Head of caudate nucleus (tissue), 42 donors: ENCODE data around the gene BCR.

Source experiments
- DNase-seq, 42 donors: peaks; one replicate each; pipeline versions ENCODE4 v3.0.0 to v3.0.0-alpha.2; 2020 to 2021; ENCODE audit warnings: mixed read lengths in 7 of 42
- intact Hi-C: fragments of 100-400 bp; cut with DNase I; formaldehyde crosslinking; loops from one replicate; pipeline ENCODE4 v1.15.0; 2022

Gene BCR

DNA sequence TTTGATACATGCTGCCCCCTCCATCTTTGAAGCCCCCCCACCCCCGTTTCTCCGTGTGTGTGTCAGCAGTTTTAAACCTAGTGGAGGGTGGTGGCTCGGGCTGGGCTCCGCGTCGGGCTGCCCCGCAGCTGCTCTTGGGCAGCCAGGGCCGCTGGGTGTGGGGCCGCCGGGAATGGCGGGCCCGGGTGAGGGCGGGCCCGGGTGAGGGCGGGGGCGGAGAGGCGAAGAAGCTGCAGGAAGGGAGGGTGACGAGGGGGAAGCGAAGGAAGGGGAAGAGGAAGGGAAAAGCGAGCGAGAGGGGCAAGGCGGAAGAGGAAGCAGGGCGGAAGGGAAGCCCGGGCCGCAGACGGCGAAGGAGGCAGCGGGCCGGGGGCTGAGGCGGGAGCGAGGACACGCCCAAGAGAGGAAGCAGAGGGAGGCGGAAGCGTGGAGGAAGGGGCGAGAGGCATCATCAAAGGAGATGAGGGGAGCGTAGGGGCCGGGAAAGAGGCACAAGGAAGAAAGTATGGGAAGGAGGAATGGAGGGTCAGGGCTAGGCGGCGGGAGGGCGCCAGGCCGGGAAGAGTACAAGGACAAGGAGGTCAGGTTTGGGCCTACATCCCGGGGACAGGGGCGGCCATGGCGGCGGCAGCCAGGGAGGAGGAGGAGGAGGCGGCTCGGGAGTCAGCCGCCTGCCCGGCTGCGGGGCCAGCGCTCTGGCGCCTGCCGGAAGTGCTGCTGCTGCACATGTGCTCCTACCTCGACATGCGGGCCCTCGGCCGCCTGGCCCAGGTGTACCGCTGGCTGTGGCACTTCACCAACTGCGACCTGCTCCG lies 82.4 kb downstream of the BCR start:
- intact Hi-C loops: no loop called here
- DNase-seq: peak in 3 of 42 donors; percentile 11 to 39 (median 28)

GRCh38 chr22:23263651-23264555 lies 83.6 kb downstream of the BCR start:
- peak in 3 of 42 donors; percentile 22 to 47 (median 39) for DNase-seq
- intact Hi-C loops: no loop called here

- intact Hi-C loops: no loop called here
- no peak for DNase-seq
Measured at GRCh38 chr22:23264610-23265367, 84.5 kb downstream of the BCR start.

- no peak for DNase-seq
- intact Hi-C loops: no loop called here
Measured at GRCh38 chr22:23265368-23265700, 85.0 kb downstream of the BCR start.

GRCh38 chr22:23266780-23267179 lies 86.5 kb downstream of the BCR start:
- no peak for DNase-seq
- intact Hi-C loops: no loop called here

DNA sequence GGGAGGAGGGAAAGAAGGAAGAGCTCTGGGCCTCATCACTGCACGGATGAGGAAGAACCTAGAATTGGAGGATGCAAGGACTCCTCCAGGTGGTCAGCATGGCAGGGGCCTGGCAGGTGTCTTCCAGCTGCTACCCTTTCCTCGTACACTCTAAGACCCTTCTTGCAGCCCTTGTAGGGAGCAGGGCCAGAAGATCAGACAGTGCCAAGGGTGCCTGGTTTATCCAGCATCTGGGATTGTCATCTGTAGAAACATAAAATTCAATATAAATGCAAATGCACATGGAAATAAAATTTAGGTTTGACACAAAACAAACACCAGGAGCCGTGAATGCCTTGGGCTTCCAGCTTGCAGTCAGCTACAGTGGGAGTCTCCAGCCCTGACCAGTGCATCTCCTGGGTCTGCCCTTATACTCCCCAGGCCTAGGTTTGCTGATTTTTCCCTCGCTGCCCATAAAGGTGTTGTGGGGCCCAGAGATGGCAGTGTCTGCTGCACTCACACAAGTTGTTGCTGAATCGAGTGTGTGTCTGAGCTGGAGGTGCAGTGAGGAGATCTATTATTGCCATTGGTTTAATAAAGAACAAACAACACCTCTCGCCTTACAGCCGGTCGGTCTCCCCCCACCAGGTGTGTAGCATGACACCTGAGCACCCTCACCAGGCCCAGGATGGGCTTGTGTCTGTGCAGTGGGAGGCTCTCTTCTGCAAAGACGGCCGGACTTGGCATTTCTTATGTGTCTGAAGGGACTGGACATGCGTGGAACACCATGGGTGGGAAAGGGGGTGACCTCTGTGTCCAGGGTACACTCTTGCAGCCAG lies 87.1 kb downstream of the BCR start:
- no peak for DNase-seq
- intact Hi-C loops: no loop called here

DNA sequence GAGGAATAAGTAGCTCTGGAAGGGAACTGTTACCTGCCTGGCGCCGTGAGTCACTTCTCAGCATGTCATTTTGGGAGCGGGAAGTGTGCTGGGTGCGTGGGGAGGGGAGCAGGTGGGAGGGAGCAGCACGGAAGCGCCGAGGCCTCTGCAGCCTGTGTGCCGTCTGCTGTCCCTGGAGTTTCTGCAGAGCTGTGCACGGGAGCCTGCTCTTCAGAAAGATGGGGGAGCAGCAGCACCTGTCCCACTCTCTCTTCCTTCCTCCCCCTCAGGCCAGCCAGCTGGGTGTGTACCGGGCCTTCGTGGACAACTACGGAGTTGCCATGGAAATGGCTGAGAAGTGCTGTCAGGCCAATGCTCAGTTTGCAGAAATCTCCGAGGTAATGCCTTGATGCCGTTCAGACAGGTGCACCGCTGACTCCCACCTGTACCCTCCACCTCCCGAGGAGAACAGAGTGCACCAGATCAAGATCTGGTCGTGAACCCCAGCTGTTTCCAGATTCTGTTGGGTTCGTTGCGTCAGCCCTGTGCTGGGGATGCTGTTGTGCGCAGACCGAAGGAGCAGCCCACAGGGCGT lies 87.9 kb downstream of the BCR start:
- DNase-seq: peak; percentile 45 to 96 (median 83)
- intact Hi-C loops: no loop called here

- DNase-seq: no peak
- intact Hi-C loops: no loop called here
Measured at GRCh38 chr22:23268877-23269276, 88.6 kb downstream of the BCR start.

DNA sequence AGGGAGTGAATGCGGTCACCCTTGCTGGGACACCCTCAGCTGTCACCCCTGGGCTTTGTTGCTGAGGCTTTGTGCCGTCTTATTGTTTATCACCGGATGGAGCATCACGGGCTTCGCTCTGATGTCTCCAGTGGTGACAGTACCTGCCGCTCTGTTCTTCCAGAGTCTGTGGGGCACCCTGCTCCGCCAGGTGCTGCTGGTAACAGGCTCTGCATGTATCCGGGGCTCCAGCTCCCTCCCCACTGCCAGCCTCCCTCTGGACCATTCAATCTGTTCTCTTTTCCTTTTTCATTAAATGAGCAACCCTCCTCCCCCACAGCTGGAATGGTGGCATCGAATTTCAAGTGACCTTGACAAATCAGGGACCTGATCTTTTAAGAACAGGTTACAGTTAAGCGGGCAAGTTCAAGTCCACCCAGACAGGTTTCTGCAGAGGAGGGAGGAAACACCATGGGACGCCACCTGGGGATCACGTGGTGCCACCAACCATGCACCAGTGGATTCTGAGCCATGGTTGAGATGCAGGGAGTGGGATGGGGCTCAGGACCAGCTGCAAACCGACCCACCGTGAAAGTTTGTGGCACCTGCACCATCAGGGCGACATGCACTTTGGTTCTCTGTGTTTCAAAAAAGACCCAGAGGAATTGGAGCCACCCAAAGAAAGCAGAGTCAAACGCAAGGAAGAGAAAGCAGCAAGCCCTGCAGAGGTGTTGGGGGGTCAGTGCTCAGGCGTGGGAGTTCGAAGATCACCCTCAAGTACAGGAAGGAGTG lies 89.3 kb downstream of the BCR start:
- intact Hi-C loops: no loop called here
- no peak for DNase-seq

- DNase-seq: peak in 34 of 42 donors; percentile 34 to 82 (median 61)
- intact Hi-C loops: no loop called here
Measured at GRCh38 chr22:23270212-23270733, 90.0 kb downstream of the BCR start.

DNA sequence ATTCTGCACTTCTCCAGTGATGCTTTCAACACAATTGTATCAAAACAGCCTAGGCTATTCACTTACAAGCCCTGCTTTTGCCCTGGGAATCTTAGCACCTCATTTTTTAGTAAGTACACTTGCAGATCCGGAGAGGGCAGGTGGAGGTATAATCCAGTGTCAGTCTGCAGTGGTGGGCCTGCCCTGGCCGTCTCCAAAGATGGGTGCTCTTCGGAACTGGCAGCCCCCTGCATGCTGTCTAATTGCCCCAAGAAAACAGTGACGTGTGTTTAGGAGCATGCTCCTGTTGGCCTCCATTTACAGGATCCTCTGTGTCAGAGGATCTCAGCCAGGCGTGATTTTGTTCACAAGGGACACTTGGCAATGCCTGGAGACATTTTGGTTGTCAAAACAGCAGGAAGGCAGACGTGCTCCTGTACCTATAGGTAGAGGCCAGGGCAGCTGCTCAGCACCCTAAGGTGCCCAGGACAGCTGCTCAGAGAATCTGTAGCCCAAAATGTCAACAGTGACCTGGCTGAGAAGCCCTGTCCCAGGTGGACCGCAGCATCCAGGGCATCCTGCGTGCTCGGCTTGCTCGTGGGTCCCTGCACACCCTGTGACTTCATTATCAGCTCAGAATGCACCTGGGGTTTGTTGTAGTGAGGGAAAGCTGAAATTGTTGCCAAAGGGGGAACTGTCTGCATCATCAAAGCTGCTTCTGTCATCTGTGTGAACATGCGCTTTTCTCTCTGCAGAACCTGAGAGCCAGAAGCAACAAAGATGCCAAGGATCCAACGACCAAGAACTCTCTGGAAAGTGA lies 90.7 kb downstream of the BCR start:
- intact Hi-C loops: no loop called here
- DNase-seq: no peak

GRCh38 chr22:23271597-23271908 lies 91.2 kb downstream of the BCR start:
- no peak for DNase-seq
- intact Hi-C loops: no loop called here

GRCh38 chr22:23272371-23272770 lies 92.1 kb downstream of the BCR start:
- intact Hi-C loops: no loop called here
- DNase-seq: no peak

- DNase-seq: no peak
- intact Hi-C loops: no loop called here
Measured at GRCh38 chr22:23272834-23273233, 92.5 kb downstream of the BCR start.

GRCh38 chr22:23273445-23274145 lies 93.3 kb downstream of the BCR start:
- intact Hi-C loops: no loop called here
- no peak for DNase-seq

- intact Hi-C loops: no loop called here
- peak in 39 of 42 donors; percentile 30 to 91 (median 68) for DNase-seq
Measured at GRCh38 chr22:23274146-23274526, 93.8 kb downstream of the BCR start.
